NCI-H2196 treated with DMSO at 0.1 percent for 48 hours (cell line): Measurements from ENCODE around the gene RMC1.
"Not testable (repeated sequence)": the region's sequence is repeated elsewhere in the genome, so short reads cannot be mapped to it uniquely, and the experiment has no call there.

Experiments used
- DNase-seq: peaks from one replicate; lab custom pipeline; 2025; ENCODE audit not compliant: unreplicated experiment; lab: John Stamatoyannopoulos, UW

RMC1 gene

DNA sequence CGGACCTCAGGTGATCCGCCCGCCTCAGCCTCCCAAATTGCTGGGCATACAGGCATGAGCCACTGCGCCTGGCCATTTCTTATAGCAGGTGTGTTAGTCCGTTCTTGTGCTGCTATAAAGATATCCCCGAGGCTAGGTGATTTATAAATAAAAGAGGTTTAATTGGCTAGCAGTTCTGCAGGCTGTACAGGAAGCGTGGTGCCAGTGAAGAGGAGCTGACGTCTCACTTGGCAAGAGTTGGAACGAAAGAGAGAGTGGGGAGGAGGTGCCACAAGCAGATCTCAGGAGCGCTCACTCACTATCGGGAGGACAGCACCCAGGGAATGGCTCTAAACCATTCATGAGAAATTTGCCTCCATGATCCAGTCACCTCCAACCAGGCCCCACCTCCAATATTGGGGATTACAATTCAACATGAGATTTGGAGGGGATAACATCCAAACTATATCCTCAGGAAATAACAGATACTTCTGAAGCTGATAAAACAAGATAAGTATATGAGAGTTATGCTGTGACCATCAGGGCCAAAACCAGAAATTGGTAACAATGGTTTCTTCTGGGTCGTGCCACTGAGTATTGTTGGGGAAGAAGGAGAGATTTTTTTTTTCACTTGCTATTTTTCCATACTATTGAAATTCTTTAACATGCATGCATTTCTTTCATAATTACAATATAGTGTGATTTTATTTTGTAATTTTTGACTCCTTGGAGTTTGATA is 7.4 kb upstream of the RMC1 start:
- peak; percentile 84 for DNase-seq

- DNase-seq: no peak
Measured at GRCh38 chr18:23498117-23498516, 5.2 kb upstream of the RMC1 start.

DNA sequence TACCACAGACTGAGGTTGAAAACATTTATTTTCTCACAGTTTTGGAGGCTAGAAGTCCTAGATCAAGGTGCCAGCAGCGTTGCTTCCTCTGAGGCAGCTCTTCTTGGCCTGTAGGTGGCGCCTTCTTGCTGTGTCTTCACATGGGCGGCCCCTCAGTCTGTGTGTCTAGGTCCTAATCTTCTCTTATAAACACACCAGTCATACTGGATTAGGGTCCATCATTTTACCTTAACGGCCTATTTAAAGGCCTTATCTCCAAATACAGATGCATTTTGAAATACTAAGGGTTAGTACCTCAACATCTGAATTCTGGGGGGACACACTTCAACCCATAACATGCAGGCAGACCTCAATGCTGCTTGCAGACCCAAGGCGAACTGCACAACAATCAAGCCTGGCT is 4.4 kb upstream of the RMC1 start:
- peak; percentile 42 for DNase-seq

DNA sequence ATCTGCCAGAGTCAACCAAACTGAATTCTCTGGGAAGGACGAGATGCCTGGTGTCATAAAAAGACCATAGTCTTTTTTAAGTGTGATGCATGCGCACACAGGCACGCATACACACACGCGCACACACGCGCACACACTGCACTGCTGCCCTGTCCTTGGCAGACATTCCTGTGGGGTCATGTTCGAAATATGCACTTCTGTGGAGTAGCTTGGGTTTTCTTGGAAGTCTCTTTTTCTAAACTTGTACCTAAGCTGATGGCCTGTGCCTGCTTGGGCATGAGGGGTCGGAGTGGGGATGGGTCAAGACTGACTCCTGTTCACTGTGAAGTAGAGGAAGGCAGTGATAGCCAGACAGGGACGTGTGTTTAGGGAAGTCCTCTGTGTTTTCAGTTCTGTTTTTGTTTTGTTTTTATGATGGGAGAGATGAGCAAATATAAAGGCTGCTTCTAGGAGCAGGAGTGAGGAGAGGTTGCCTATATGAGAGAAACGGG is 4.0 kb upstream of the RMC1 start:
- no peak for DNase-seq

DNA sequence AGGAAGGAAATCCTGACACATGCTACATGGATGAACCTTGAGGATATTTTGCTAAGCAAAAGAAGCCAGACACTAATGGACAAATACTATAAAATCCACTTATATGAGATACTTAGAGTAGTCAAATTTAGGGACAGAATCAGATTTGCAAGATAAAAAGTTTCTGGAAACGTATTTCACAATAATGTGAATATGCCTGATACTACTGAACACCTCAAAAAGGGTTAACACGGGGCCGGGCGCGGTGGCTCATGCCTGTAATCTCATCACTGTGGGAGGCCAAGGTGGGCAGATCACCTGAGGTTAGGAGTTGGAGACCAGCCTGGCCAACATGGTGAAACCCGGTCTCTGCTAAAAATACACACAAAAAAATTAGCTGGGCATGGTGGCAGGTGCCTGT is 1.7 kb upstream of the RMC1 start:
- DNase-seq: no peak

- DNase-seq: no peak
Measured at GRCh38 chr18:23502516-23503037, 734 bp upstream of the RMC1 start.

GRCh38 chr18:23503963-23504344 is 643 bp downstream of the RMC1 start:
- DNase-seq: no peak

DNA sequence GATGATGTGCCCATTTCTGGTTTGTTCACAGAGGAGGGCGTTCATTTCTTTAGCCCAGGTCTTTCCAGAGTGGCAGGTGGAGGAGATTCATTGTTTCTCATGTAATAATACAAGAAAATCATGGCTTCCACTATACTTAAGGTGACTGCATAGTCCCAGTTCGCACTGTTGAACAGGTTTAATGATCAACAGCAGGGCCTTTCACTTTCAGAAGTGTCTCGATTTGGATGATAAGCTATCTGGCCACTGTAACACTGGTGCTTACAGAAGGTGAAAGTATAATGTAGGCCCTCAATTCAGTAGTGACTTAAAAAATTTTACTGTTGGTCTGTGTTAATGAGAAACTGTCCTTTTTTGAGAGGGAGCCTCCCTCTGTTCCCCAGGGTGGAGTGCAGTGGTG is 1.4 kb downstream of the RMC1 start:
- no peak for DNase-seq

GRCh38 chr18:23506393-23506792 is 3.1 kb downstream of the RMC1 start:
- no peak for DNase-seq

DNA sequence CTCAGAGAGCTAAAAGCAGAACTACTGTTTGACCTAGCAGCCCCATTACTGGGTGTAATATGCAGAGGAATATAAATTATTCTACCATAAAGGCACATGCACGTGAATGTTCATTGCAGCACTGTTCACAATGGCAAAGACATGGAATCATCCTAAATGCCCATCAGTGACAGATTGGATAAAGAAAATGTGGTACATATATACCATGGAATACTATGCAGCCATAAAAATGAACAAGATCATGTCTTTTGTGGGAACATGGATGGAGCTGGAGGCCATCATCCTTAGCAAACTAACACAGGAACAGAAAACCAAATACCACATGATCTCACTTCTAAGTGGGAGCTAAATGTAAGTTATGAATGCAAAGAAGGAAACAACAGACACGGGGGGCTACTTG is 7.6 kb downstream of the RMC1 start:
- not testable (repeated sequence) for DNase-seq

- not testable (repeated sequence) for DNase-seq
Measured at GRCh38 chr18:23512216-23512615, 8.9 kb downstream of the RMC1 start.

DNA sequence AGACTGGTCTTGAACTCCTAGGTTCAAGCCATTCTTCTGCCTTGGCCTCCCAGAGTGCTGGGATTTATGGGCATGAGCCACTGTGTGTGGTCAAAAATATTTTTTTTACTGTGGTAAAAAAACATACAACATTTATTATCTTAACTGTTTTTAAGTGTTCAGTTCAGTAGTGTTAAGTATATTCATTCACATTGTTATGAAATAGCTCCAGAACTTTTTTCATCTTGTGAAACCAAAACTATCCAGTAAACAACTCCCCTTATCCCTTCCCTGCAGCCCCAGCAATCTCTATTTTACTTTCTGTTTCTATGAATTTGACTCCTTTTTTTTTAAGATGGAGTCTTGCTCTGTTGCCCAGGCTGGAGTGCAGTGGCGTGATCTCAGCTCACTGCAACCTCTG is 9.3 kb downstream of the RMC1 start:
- no peak for DNase-seq

GRCh38 chr18:23515911-23516546 is 12.7 kb downstream of the RMC1 start:
- DNase-seq: peak; percentile 43

DNA sequence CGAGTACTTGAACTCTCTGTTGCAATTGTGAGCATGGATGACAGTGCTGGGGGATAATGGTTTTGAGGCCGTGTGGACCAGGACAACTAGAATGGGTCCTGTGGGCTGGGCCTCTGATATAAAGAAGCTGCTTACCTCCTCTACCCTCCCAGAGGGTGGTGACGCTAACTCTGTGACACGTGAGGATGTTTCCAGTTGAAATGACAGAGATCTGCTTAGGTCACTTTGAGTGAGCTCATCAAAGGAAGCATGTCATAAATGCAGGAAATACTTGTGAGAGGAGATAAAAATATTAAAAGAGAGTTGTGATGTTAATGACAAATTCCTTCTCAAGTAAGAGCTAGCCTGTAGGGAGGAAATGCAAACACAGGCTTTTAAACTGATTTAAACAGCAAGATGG is 16.4 kb downstream of the RMC1 start:
- no peak for DNase-seq

- no peak for DNase-seq
Measured at GRCh38 chr18:23521271-23521670, 18.0 kb downstream of the RMC1 start.

GRCh38 chr18:23521907-23522306 is 18.6 kb downstream of the RMC1 start:
- no peak for DNase-seq

GRCh38 chr18:23523429-23524212 is 20.3 kb downstream of the RMC1 start:
- no peak for DNase-seq

- no peak for DNase-seq
Measured at GRCh38 chr18:23524213-23524707, 20.9 kb downstream of the RMC1 start.

- DNase-seq: no peak
Measured at GRCh38 chr18:23526501-23527063, 23.3 kb downstream of the RMC1 start.

DNA sequence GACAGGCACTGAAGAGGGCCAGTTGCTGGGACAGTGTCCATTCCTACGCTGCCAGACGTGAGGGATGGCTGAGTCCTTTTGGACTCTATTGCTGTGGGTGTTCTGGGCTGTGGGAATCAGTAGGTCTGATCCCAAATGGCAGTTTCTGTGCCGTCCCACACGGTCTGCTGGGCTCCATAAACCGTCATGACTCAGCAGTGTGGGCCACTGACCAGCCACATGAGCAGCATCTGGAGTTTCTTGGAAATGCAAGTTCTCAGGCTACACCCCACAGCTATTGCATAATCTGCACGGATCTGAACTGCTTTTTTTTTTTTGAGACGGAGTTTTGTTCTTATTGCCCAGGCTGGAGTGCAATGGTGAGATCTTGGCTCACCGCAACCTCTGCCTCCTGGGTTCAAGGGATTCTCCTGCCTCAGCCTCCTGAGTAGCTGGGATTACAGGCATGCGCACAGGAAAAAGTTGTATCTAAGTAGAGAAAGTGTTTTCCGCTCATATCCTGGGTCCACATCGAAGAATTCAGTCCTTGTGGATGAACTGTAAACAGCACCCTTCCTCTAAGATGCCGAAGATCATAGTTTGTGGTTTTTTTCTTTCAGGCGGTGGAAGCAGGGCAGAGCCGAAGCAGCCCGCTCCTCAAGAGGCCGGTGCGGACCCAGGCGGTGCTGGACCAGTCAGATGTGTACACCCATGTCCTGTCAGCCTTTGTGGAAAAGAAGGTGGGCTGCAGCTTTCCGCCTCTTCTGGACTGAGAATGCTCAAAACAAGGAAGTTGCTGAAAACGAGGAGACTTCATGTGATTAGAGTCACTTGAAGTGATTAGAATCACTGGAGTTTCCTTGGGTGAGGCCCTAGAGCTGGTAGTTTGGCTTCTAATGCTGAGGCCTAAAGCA is 25.5 kb downstream of the RMC1 start:
- DNase-seq: no peak
